ENCODE measurements around the gene PSMG3.

DNA sequence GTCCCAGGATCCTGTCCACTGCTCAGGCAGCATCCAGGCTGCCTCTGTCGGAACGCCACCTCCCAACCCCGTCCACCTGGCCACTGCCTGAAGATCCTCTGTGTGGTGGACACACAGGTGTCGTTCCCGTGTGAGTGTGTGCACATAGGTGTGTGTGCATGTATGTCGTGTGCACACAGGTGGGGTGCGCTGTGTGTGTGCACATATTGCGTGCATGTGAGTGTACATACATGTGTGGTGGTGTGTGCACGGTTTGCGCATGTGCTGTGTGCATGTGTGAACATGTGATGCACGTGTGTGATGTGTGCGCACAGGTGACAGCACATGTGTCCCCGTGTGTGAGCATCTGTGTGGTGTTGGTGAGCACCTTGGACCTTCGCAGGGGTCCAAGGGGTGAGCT, 20.9 kb downstream of the PSMG3 start:
- no peak for TF ChIP-seq EZH2 (IDR thresholded peaks at IDR 0.05)
- TF ChIP-seq, protein P1, sequence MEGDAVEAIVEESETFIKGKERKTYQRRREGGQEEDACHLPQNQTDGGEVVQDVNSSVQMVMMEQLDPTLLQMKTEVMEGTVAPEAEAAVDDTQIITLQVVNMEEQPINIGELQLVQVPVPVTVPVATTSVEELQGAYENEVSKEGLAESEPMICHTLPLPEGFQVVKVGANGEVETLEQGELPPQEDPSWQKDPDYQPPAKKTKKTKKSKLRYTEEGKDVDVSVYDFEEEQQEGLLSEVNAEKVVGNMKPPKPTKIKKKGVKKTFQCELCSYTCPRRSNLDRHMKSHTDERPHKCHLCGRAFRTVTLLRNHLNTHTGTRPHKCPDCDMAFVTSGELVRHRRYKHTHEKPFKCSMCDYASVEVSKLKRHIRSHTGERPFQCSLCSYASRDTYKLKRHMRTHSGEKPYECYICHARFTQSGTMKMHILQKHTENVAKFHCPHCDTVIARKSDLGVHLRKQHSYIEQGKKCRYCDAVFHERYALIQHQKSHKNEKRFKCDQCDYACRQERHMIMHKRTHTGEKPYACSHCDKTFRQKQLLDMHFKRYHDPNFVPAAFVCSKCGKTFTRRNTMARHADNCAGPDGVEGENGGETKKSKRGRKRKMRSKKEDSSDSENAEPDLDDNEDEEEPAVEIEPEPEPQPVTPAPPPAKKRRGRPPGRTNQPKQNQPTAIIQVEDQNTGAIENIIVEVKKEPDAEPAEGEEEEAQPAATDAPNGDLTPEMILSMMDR (IDR thresholded peaks at IDR 0.05) = no peak
- TF ChIP-seq EZH2phosphoT487 (IDR thresholded peaks at IDR 0.05) = no peak

Measured in neural progenitor cell (in vitro differentiated cells).